Adrenal gland (tissue), 12 donors: ENCODE results near the gene RBM5. TPM values are rescaled to one million over a fixed set of nuclear protein-coding genes. Genes with fewer than 3 reads are reported as not detected.

Experiments
- DNase-seq, 7 donors: peaks; one replicate each; pipeline ENCODE4 v3.0.0-alpha.2; 2019 to 2020
- H3K27ac ChIP-seq, 5 donors: fragments of 200-600 bp; sonication (generic) in 4 of 5; 1 replicate in 3 of 5; 2 replicates in 2 of 5; pipeline versions ENCODE4 v1.5.1 to v1.8.0; 2016 to 2020; ENCODE audit warnings: mild to moderate bottlenecking in 1 of 5
- H3K27me3 ChIP-seq: fragments of 200-600 bp; 2 replicates; pipeline ENCODE4 v1.8.0; 2021
- H3K36me3 ChIP-seq, 2 donors: fragments of 200-600 bp; replicated peaks in 1 of 2; 1 replicate in 1 of 2; 2 replicates in 1 of 2; pipeline versions ENCODE4 v1.5.1 to v1.8.0; 2018 to 2022
- H3K4me1 ChIP-seq, 2 donors: fragments of 200-600 bp; replicated peaks in 1 of 2; 1 replicate in 1 of 2; 2 replicates in 1 of 2; pipeline versions ENCODE4 v1.5.1 to v1.8.0; 2018 to 2021
- H3K4me3 ChIP-seq, 4 donors: fragments of 200-600 bp; sonication (generic) in 3 of 4; one replicate each; pipeline ENCODE4 v1.5.1; 2016 to 2018
- H3K9me3 ChIP-seq, 3 donors: fragments of 200-600 bp; sonication (generic) in 1 of 3; replicated peaks in 1 of 3; 1 replicate in 2 of 3; 2 replicates in 1 of 3; pipeline versions ENCODE4 v1.5.1 to v1.8.0; 2016 to 2021
- CTCF ChIP-seq, 6 experiments: fragments of 450-650 bp in 4 of 6; fragments of 200-600 bp in 2 of 6; sonication (generic) in 1 of 6; IDR thresholded peaks; 1 replicate in 5 of 6; 2 replicates in 1 of 6; pipeline versions ENCODE4 v1.5.1 to v1.8.0; 2016 to 2021; ENCODE audit warnings: antibody characterized with exemption in 6 of 6, mild to moderate bottlenecking in 2 of 6, moderate library complexity in 1 of 6
- POLR2A ChIP-seq, 2 donors: fragments of 450-650 bp; IDR thresholded peaks; one replicate each; pipeline ENCODE4 v1.6.1; 2017; ENCODE audit warnings: antibody characterized with exemption in 2 of 2, mild to moderate bottlenecking in 2 of 2, moderate library complexity in 1 of 2
- WGBS, 4 donors: extraction: QIAGEN DNeasy Blood & Tissue Kit in 2 of 4; methylation state at CpG; one replicate each; pipeline versions ENCODE4 v1.1.5 to v1.1.7; 2013 to 2017; 5-methylcytosine and 5-hydroxymethylcytosine counted together
- intact Hi-C, 2 donors: fragments of 100-400 bp; cut with DNase I; formaldehyde crosslinking; loops; one replicate each; pipeline versions ENCODE4 v1.14.1 to v1.15.0; 2022 to 2023
- polyA plus RNA-seq, 3 donors: library from polyadenylated mRNA; stranded (reverse); fragments of 200-250 nt in 2 of 3; fragments of 350-450 nt in 1 of 3; fragmentation: Illumina TruSeq in 1 of 3; extraction: RNeasy Lipid Tissue Mini Kit (QIAGEN cat#74804) in 1 of 3; gene quantifications; one replicate each; pipeline ENCODE4 v1.2.3, GENCODE V29; 2013 to 2014
- total RNA-seq, 9 donors: library from RNA; depleted of rRNA in 4 of 9; stranded (reverse); fragments of >200 nt in 4 of 9; fragments of 120-200 nt in 1 of 9; fragmentation: NEBNext Ultra II Directional in 1 of 9; extraction: Animal tissue kit (Norgen Biotek cat#: 25700) in 1 of 9; gene quantifications; one replicate each; pipeline versions ENCODE4 v1.1.0 to v1.2.4, GENCODE V29; 2013 to 2023
- donor health status: healthy with polysubstance abuse.
- donor health status: Bipolar disorder and iron deficiency.
- donor health status: DM: yes; HTN: yes; CAD: no.
- donor health status: DM: no; HTN: no; CAD: no.
- donor health status: DM: no; HTN: no; CAD: no.
- donor health status: DM: yes; HTN: yes; CAD: no.

RBM5 gene
- total and polyA plus RNA-seq, 12 donors: 51.9 to 224 (median 115) TPM

GRCh38 chr3:50150863-50151686 is 62.4 kb downstream of the RBM5 start:
- no peak for TF ChIP-seq POLR2A (IDR thresholded peaks at IDR 0.05)

GRCh38 chr3:50151728-50152127 is 63.0 kb downstream of the RBM5 start:
- Histone ChIP-seq H3K27me3 (no peaks in the 10 kb centered on the region), H3K27ac (no peak overlapping the region), H3K36me3 (no peaks in the 10 kb centered on the region), H3K4me3 (no peak overlapping the region), H3K4me1 (peaks cover 4 to 12% of the 10 kb centered on the region in 2 donors), H3K9me3 (no peaks in the 10 kb centered on the region)
- 74 to 100% (median 90%) methylated on average over 3 to 5 of the region's 5 CpGs for WGBS, 4 donors
- intact Hi-C loops: no loop called here
- TF ChIP-seq POLR2A (IDR thresholded peaks at IDR 0.05): no peak
- TF ChIP-seq CTCF (IDR thresholded peaks at IDR 0.05): no peak
- DNase-seq: no peak

More at GRCh38 chr3:50150863-50151686, 62.4 kb downstream of the RBM5 start:
- Histone ChIP-seq H3K9me3 (no peaks in the 10 kb centered on the region), H3K4me3 (no peak overlapping the region), H3K4me1 (peaks cover 4 to 12% of the 10 kb centered on the region in 2 donors), H3K36me3 (no peaks in the 10 kb centered on the region), H3K27ac (no peak overlapping the region), H3K27me3 (no peaks in the 10 kb centered on the region)
- no peak for DNase-seq
- WGBS, 4 donors: 63 to 84% (median 79%) methylated on average over 9 to 18 of the region's 18 CpGs
- intact Hi-C loops: no loop called here

GRCh38 chr3:50153782-50154475 is 65.2 kb downstream of the RBM5 start:
- DNase-seq: no peak
- 54 to 71% (median 61%) methylated on average over 6 to 9 of the region's 9 CpGs for WGBS, 4 donors
- intact Hi-C loops: no loop called here
- Histone ChIP-seq H3K4me1 (peaks cover 4 to 12% of the 10 kb centered on the region in 2 donors), H3K27me3 (no peaks in the 10 kb centered on the region), H3K27ac (no peak overlapping the region), H3K36me3 (no peaks in the 10 kb centered on the region), H3K4me3 (peak overlapping the region in 1 of 4 donors; percentile 82), H3K9me3 (no peaks in the 10 kb centered on the region)
- no peak for TF ChIP-seq CTCF (IDR thresholded peaks at IDR 0.05)
- TF ChIP-seq POLR2A (IDR thresholded peaks at IDR 0.05): no peak

- TF ChIP-seq CTCF (IDR thresholded peaks at IDR 0.05) (peak in 1 of 6 experiments; percentile 9), POLR2A (IDR thresholded peaks at IDR 0.05) (no peak)
- Histone ChIP-seq H3K27ac (no peak overlapping the region), H3K27me3 (no peaks in the 10 kb centered on the region), H3K4me1 (peaks cover 4 to 12% of the 10 kb centered on the region in 2 donors), H3K9me3 (no peaks in the 10 kb centered on the region), H3K36me3 (no peaks in the 10 kb centered on the region), H3K4me3 (peak overlapping the region in 2 of 4 donors; percentile 34 to 82)
- 2 to 5% (median 5%) methylated on average over 10 to 34 of the region's 34 CpGs; no CpG with 5 or more reads in 1 of the 4 donors for WGBS, 4 donors
- DNase-seq: no peak
- intact Hi-C loops: no loop called here
Measured at GRCh38 chr3:50154476-50154839, 65.7 kb downstream of the RBM5 start.
